ENCODE measurements around the gene WDR6. TPM values are rescaled to one million over a fixed set of nuclear protein-coding genes. Genes with fewer than 3 reads are reported as not detected.
A peak's percentile ranks its signal among the peaks of the same experiment; 100 is the strongest.

The WDR6 gene
- total RNA-seq, 1 experiment from 2014 or later: 88.5 TPM

DNA sequence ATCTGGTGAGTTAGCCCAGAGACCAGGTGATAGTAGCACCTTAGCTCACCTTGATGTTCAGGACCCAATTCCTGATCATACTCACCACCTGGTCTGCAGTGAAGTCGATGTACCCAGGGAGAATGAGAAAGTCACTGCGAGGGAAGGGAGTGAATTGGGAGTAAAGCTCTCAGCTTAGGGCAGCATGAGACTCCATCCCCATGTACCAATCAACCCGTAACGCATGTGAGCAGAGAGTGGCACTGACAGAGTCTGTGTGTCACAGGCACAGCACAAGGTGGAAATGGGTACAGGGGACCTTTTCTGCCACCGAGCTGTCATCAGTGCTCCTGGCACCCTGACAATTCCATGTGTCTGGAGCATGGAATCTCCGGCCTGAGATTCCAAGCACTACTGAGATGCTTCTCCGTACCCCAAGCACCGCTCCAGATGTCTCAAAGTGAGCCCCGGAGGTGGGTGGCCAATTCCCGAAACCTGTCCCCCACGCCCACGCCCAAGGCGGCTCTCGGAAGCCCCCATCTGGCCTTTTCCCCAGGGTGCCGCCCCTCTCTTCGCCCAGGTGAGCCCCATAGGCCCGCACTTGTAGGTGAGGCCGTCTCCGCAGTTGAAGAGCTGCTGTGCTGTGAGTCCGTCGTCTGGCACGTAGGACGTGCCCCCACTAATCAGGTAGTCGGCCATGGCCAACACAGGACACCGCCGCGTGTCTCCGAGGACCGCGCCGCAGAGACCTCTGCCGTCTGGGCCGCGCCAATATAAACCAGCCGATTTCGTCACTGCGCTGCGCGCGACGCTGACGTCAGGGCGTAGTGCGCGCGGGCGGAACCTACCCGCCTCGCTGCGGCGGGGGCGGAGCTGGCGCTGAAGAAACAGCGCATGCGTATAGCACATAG lies 21.7 kb downstream of the WDR6 start, which contains the start of gene IMPDH2:
IMPDH2 (minus strand) TSS at position 726 of the 890 bp plus-strand sequence; CDS start at position 678, 48 bp downstream.
- H3K4me3 ChIP-seq (ENCODE audit: low read depth, low read length, poor library complexity, severe bottlenecking): peak within 1 kb of the TSS; percentile 66
- intact Hi-C loops (cut with micrococcal nuclease; ENCODE audit: unreplicated experiment): no loop called here
- TF ChIP-seq, protein P1, sequence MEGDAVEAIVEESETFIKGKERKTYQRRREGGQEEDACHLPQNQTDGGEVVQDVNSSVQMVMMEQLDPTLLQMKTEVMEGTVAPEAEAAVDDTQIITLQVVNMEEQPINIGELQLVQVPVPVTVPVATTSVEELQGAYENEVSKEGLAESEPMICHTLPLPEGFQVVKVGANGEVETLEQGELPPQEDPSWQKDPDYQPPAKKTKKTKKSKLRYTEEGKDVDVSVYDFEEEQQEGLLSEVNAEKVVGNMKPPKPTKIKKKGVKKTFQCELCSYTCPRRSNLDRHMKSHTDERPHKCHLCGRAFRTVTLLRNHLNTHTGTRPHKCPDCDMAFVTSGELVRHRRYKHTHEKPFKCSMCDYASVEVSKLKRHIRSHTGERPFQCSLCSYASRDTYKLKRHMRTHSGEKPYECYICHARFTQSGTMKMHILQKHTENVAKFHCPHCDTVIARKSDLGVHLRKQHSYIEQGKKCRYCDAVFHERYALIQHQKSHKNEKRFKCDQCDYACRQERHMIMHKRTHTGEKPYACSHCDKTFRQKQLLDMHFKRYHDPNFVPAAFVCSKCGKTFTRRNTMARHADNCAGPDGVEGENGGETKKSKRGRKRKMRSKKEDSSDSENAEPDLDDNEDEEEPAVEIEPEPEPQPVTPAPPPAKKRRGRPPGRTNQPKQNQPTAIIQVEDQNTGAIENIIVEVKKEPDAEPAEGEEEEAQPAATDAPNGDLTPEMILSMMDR (conservative IDR thresholded peaks at IDR 0.05; ENCODE audit: low read depth, low read length): no peak
- no peak for TF ChIP-seq EZH2 (IDR thresholded peaks at IDR 0.05; ENCODE audit: borderline replicate concordance, low read depth, low read length, poor library complexity, severe bottlenecking)
- peaks cover 6% of the 10 kb centered on the region for H3K4me1 ChIP-seq (ENCODE audit: insufficient read depth, low read length, poor library complexity, severe bottlenecking)
- DNase-seq (ENCODE audit: low spot score): peak; percentile 86
- H3K27me3 ChIP-seq (replicated peaks; ENCODE audit: insufficient read depth, low read depth, low read length, poor library complexity): no peaks in the 10 kb centered on the region
- no peaks in the 10 kb centered on the region for H3K9me3 ChIP-seq (ENCODE audit: low read depth, low read length, poor library complexity, severe bottlenecking)
- POLR2A ChIA-PET (ENCODE audit: low non-redundant PET): interaction anchor here (0.5 to 0.6 kb wide), 3 partner anchors 9 to 441 kb away, joined by 3 to 13 read pairs (median 4); partner anchors contain the start of gene DAG1
- H3K36me3 ChIP-seq (ENCODE audit: insufficient read depth, low read length, poor library complexity, severe bottlenecking): peaks cover 36% of the 10 kb centered on the region
- CTCF ChIA-PET: no interaction called here
- peak within 1 kb of the TSS; percentile 88 for H3K27ac ChIP-seq (ENCODE audit: low read depth, low read length, poor library complexity, severe bottlenecking)
- TSS peak; percentile 55 for BruUV-seq (replicated peaks)

DNA sequence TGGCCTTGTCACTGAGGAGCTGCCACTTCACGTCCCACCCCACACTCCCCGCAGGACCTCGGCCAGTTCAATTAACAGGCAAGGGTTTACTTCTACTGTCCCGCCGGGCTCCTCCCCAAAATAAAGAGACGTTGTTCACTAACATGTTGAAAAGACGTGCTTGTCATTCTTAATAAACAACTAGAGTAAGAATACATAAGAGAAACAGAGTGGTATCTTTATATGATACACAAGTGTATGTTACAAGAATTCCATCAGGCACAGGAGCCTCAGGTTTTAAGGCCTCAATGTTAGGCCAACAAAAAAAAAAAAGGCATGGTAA lies 22.3 kb downstream of the WDR6 start:
- H3K9me3 ChIP-seq (ENCODE audit: low read depth, low read length, poor library complexity, severe bottlenecking): no peaks in the 10 kb centered on the region
- H3K27me3 ChIP-seq (replicated peaks; ENCODE audit: insufficient read depth, low read depth, low read length, poor library complexity): no peaks in the 10 kb centered on the region
- peaks cover 34% of the 10 kb centered on the region for H3K36me3 ChIP-seq (ENCODE audit: insufficient read depth, low read length, poor library complexity, severe bottlenecking)
- BruUV-seq (replicated peaks): no TSS peak
- intact Hi-C loops (cut with micrococcal nuclease; ENCODE audit: unreplicated experiment): no loop called here
- ChIA-PET CTCF (no interaction called here), POLR2A (ENCODE audit: low non-redundant PET) (interaction anchor here (0.5 to 0.6 kb wide), 2 partner anchors 9 to 441 kb away, joined by 4 to 13 read pairs; partner anchors contain the start of gene DAG1)
- TF ChIP-seq, protein P1 (conservative IDR thresholded peaks at IDR 0.05; ENCODE audit: low read depth, low read length): no peak
- no peak for TF ChIP-seq EZH2 (IDR thresholded peaks at IDR 0.05; ENCODE audit: borderline replicate concordance, low read depth, low read length, poor library complexity, severe bottlenecking)
- DNase-seq (ENCODE audit: low spot score): no peak
- H3K4me1 ChIP-seq (ENCODE audit: insufficient read depth, low read length, poor library complexity, severe bottlenecking): peaks cover 6% of the 10 kb centered on the region
- H3K4me3 ChIP-seq (ENCODE audit: low read depth, low read length, poor library complexity, severe bottlenecking): peak overlapping the region; percentile 66
- peak overlapping the region; percentile 88 for H3K27ac ChIP-seq (ENCODE audit: low read depth, low read length, poor library complexity, severe bottlenecking)

DNA sequence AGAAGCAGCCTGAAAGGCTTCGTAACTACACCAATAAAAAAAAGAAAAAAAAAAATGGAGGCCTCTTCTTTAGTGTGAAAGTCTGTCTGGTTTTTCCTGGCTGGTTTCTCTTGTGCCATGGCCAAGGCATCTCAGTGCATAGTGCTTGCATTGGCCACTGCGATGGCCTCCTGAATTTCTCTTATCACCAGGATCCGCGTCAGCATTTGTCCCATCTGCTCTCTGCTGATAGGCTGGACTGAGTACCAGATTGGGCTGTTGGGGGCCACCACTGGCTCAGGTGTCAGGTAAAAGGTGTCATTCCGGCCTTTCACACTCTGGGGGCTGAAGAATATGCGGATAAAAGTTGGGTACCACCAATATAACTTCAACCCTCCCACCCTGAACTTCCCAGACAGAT lies 23.1 kb downstream of the WDR6 start:
- Histone ChIP-seq H3K9me3 (ENCODE audit: low read depth, low read length, poor library complexity, severe bottlenecking) (no peaks in the 10 kb centered on the region), H3K36me3 (ENCODE audit: insufficient read depth, low read length, poor library complexity, severe bottlenecking) (peaks cover 26% of the 10 kb centered on the region), H3K4me3 (ENCODE audit: low read depth, low read length, poor library complexity, severe bottlenecking) (no peak overlapping the region), H3K4me1 (ENCODE audit: insufficient read depth, low read length, poor library complexity, severe bottlenecking) (peaks cover 6% of the 10 kb centered on the region), H3K27me3 (replicated peaks; ENCODE audit: insufficient read depth, low read depth, low read length, poor library complexity) (no peaks in the 10 kb centered on the region), H3K27ac (ENCODE audit: low read depth, low read length, poor library complexity, severe bottlenecking) (no peak overlapping the region)
- no TSS peak for BruUV-seq (replicated peaks)
- ChIA-PET CTCF (no interaction called here), POLR2A (ENCODE audit: low non-redundant PET) (no interaction called here)
- intact Hi-C loops (cut with micrococcal nuclease; ENCODE audit: unreplicated experiment): no loop called here
- TF ChIP-seq EZH2 (IDR thresholded peaks at IDR 0.05; ENCODE audit: borderline replicate concordance, low read depth, low read length, poor library complexity, severe bottlenecking): no peak
- TF ChIP-seq, protein P1 (conservative IDR thresholded peaks at IDR 0.05; ENCODE audit: low read depth, low read length): no peak
- DNase-seq (ENCODE audit: low spot score): no peak

Data from A673 (cell line).